Measurements from ENCODE around the gene TRIP13.

DNA sequence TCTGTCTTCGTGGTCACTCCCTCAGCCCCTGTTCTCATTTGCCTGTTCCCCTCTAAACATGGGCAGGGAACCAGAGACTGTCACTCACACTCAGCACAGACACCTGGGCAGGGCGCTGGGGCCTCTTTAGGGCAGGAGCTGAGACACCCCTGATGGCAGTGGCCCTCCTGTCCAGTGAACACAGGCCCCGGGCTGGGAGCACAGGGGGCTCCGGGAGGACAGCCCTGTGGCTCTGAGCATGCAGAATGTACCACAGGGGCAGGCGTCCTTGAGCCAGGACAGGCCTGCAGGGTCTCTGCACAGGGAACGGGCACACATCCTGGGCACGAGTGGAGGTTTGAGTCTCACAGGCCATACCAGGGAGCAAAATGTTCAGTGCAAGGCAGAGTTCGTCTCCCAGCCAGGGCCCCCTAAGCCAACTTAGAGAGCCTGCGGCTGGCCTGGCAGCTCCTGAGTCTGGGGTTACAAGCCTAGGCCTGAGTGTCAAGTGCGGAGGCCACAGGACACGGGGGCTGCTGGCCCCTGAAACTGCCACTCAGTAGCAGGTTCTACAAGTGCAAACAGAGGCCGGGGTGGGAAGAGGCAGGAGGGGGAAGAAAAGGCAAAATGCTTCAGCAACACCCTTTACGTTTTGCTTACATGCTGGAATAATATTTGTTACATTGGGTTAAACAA is 60.0 kb downstream of the TRIP13 start:
- TF ChIP-seq, protein P1, sequence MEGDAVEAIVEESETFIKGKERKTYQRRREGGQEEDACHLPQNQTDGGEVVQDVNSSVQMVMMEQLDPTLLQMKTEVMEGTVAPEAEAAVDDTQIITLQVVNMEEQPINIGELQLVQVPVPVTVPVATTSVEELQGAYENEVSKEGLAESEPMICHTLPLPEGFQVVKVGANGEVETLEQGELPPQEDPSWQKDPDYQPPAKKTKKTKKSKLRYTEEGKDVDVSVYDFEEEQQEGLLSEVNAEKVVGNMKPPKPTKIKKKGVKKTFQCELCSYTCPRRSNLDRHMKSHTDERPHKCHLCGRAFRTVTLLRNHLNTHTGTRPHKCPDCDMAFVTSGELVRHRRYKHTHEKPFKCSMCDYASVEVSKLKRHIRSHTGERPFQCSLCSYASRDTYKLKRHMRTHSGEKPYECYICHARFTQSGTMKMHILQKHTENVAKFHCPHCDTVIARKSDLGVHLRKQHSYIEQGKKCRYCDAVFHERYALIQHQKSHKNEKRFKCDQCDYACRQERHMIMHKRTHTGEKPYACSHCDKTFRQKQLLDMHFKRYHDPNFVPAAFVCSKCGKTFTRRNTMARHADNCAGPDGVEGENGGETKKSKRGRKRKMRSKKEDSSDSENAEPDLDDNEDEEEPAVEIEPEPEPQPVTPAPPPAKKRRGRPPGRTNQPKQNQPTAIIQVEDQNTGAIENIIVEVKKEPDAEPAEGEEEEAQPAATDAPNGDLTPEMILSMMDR (IDR thresholded peaks at IDR 0.05) = no peak
- TF ChIP-seq POLR2A (IDR thresholded peaks at IDR 0.05) = no peak
